ENCODE results near the gene SYNDIG1L. TPM values are rescaled to one million over a fixed set of nuclear protein-coding genes. Genes with fewer than 3 reads are reported as not detected.

The SYNDIG1L gene
- total and polyA plus RNA-seq, 2 of the 8 experiments (the other 6 are each of a cell fraction or from before 2014, with no cell fraction given), result 3.0 to 3.2 TPM

GRCh38 chr14:74463697-74464096 is 37.7 kb upstream of the SYNDIG1L start (continued):
- TF ChIP-seq CTBP2 (IDR thresholded peaks at IDR 0.05; ENCODE audit: borderline replicate concordance, insufficient read depth, insufficient read length, low read length) (no peak), POLR2A (IDR thresholded peaks at IDR 0.05; ENCODE audit: control extremely low read depth in 1 of 2, low read depth in 2 of 2, low read length in 2 of 2) (no peak), TEAD4 (IDR thresholded peaks at IDR 0.05; ENCODE audit: low read depth, low read length) (no peak)

Data from H1 (cell line).